Pancreas (tissue), 10 donors: ENCODE measurements around the gene IL4R. TPM values are rescaled to one million over a fixed set of nuclear protein-coding genes. Genes with fewer than 3 reads are reported as not detected.
"Not testable (repeated sequence)": the region's sequence is repeated elsewhere in the genome, so short reads cannot be mapped to it uniquely, and the experiment has no call there.

Source experiments
- ATAC-seq, 4 donors: fragments of 200-7000 bp; cut with Tn5 transposase; one replicate each; pipeline versions ENCODE4 v1.8.0 to v1.9.1; 2020; ENCODE audit warnings: mild to moderate bottlenecking in 4 of 4, moderate library complexity in 4 of 4
- DNase-seq, 6 donors: peaks; one replicate each; pipeline ENCODE4 v3.0.0-alpha.2; 2020
- FAIRE-seq: peaks from 2 replicates; lab custom pipeline; 2012; peaks lifted over from hg19 to GRCh38; lab: Jason Lieb, UNC
- H3K27ac ChIP-seq, 4 donors: fragments of 200-600 bp; sonication (generic); 1 replicate in 3 of 4; 2 replicates in 1 of 4; pipeline versions ENCODE4 v1.5.0 to v1.8.0; 2020
- H3K27me3 ChIP-seq, 4 donors: fragments of 200-600 bp; one replicate each; pipeline ENCODE4 v1.8.0; 2021
- H3K36me3 ChIP-seq, 3 donors: fragments of 200-600 bp; sonication (generic) in 1 of 3; one replicate each; pipeline versions ENCODE4 v1.5.0 to v1.8.0; 2020 to 2021
- H3K4me1 ChIP-seq, 3 donors: fragments of 200-600 bp; one replicate each; pipeline ENCODE4 v1.8.0; 2021
- H3K4me3 ChIP-seq, 4 donors: fragments of 200-600 bp; sonication (generic) in 2 of 4; one replicate each; pipeline versions ENCODE4 v1.5.0 to v1.8.0; 2020 to 2021
- H3K9me3 ChIP-seq, 4 donors: fragments of 200-600 bp; one replicate each; pipeline ENCODE4 v1.8.0; 2021
- WGBS, 2 donors: extraction: QIAGEN DNeasy Blood & Tissue Kit; methylation state at CpG; one replicate each; pipeline ENCODE4 v1.1.7; 2013; 5-methylcytosine and 5-hydroxymethylcytosine counted together
- intact Hi-C, 3 donors: fragments of 100-400 bp; cut with DNase I; formaldehyde crosslinking; loops; one replicate each; pipeline versions ENCODE4 v1.11.1 to v1.14.2; 2022
- polyA plus RNA-seq, 2 donors: library from polyadenylated mRNA; stranded (reverse); fragments of 200-250 nt; gene quantifications; one replicate each; pipeline ENCODE4 v1.2.3, GENCODE V29; 2013
- total RNA-seq, 6 donors: library from RNA; stranded (reverse); fragmentation: NEBNext Ultra II Directional in 4 of 6; extraction: Animal tissue kit (Norgen Biotek cat#: 25700) in 4 of 6; gene quantifications; one replicate each; pipeline versions ENCODE4 v1.2.1 to v1.2.4, GENCODE V29; 2021 to 2023
- TF ChIP-seq, protein P1 (sequence below), 4 donors: fragments of 200-600 bp; sonication (generic) in 3 of 4; IDR thresholded peaks; one replicate each; pipeline versions ENCODE4 v1.5.0 to v1.8.0; 2021; ENCODE audit warnings: antibody characterized with exemption in 4 of 4
- donor health status: healthy with polysubstance abuse.
- donor health status: DM: no; HTN: no; CAD: no; lungs with moderate emphysema.
- donor health status: DM: no; HTN: no; CAD: no.
- donor health status: control.
- donor health status: control.
- donor health status: Bipolar disorder and iron deficiency.
- donor health status: DM: yes; HTN: yes; CAD: no.
- donor health status: DM: no; HTN: no; CAD: no.
- donor health status: DM: no; HTN: no; CAD: no.
- donor health status: DM: yes; HTN: yes; CAD: no.

IL4R gene
- total and polyA plus RNA-seq, 8 donors: 16.0 to 58.7 (median 30.3) TPM

DNA sequence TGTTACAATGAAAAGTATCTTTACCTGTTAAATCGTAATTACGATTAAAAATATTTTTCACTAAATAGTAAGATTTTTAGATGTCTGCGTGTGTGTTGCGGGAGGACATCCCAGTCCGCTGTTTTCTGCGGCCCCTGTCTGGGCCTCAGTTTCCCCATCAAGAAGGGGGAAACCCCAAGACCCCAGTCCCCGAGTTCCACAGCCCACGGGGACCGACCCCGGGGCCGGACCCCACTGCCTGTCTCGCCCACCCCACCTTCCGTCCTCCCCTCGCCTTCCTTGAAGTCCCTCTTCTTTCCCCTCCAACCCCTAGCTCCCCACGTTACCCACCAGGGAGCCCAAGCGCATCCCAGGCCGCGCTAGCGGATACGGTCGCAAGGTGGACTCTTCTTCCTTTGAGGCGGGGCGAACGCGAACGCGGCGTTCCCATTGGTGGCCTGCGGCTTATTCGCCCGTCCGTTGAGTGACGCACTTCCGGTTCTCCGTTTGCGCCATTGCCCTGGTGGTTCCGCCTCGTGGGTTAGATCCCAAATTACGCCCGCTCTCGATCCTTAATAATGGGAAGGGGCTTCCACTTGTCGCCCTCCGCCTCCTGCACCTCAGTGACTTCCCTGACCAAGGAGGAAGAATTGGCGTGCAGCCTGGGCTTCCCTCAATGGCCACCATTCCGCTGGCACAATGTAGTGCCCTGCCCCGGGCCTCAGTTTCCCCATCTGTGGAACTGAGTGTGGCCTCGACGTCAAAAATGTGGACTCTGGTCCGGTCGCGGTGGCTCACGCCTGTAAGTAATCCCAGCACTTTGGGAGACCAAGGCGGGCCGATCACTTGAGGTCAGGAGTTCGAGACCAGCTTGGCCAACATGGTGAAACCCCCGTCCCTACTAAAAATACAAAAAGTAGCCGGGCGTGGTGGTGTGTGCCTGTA lies 45.1 kb upstream of the IL4R start, which contains the start of gene NSMCE1:
Gene NSMCE1, minus strand, starts transcription at position 397 of the 924 bp plus-strand sequence. CDS start 11,202 bp downstream, outside the sequence.
- peak within 1 kb of the TSS; percentile 54 to 81 (median 64) for H3K27ac ChIP-seq
- peak; percentile 99 to 100 (median 100) for ATAC-seq
- H3K9me3 ChIP-seq: no peaks in the 10 kb centered on the region
- H3K4me1 ChIP-seq: peaks cover 0 to 10% (median 5%) of the 10 kb centered on the region in 3 donors
- intact Hi-C loops: no loop called here
- FAIRE-seq: no peak
- H3K36me3 ChIP-seq: no peaks in the 10 kb centered on the region
- H3K27me3 ChIP-seq: no peaks in the 10 kb centered on the region
- H3K4me3 ChIP-seq: peak within 1 kb of the TSS; percentile 39 to 72 (median 66)
- TF ChIP-seq, protein P1, sequence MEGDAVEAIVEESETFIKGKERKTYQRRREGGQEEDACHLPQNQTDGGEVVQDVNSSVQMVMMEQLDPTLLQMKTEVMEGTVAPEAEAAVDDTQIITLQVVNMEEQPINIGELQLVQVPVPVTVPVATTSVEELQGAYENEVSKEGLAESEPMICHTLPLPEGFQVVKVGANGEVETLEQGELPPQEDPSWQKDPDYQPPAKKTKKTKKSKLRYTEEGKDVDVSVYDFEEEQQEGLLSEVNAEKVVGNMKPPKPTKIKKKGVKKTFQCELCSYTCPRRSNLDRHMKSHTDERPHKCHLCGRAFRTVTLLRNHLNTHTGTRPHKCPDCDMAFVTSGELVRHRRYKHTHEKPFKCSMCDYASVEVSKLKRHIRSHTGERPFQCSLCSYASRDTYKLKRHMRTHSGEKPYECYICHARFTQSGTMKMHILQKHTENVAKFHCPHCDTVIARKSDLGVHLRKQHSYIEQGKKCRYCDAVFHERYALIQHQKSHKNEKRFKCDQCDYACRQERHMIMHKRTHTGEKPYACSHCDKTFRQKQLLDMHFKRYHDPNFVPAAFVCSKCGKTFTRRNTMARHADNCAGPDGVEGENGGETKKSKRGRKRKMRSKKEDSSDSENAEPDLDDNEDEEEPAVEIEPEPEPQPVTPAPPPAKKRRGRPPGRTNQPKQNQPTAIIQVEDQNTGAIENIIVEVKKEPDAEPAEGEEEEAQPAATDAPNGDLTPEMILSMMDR (IDR thresholded peaks at IDR 0.05): no peak
- WGBS, 2 donors: 6 to 7% methylated on average over 58 of the region's 58 CpGs
- peak; percentile 96 to 98 (median 97) for DNase-seq

DNA sequence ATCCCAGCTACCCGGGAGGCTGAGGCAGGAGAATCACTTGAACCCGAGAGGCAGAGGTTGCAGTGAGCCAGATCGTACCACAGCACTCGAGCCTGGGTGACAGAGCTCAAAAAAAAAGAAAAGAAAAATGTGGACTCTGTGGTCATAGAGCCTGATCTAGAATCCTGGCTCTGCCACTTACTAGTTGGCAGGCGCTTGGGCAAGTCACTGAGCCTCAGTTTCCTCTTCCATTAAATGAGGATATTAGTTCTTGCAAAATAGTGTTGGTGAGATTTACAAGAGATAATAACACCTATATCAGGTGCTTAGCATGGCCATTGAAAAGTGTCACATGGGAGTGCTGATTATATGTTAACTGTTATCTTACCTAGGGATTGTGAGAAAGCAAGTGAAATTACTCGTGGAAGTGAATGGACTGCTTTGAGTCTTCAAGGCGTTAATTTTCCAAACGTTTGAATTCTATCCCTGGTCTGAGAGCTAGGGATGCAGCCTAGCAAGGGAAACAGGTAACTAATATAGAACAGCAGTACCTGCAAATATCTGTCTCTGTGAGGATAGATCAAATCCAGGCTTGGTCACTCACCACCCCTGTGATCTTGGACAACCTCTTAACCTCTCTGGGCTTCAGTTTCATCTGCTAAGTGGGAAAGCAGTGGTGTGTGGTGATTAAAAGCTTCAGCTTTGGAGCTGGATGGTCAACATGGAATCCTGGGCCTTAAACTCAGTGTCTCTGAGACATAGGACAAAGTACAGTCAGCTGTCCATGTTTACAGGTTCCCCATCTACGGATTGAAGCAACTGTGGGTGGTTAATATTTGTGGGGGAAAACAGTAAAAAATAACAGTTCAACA lies 44.2 kb upstream of the IL4R start:
- no peaks in the 10 kb centered on the region for H3K9me3 ChIP-seq
- peak overlapping the region; percentile 39 to 72 (median 66) for H3K4me3 ChIP-seq
- TF ChIP-seq, protein P1 (IDR thresholded peaks at IDR 0.05): no peak
- ATAC-seq (no peak), FAIRE-seq (no peak), DNase-seq (no peak)
- H3K27ac ChIP-seq: peak overlapping the region in 1 of 4 donors; percentile 81
- intact Hi-C loops: no loop called here
- 60 to 61% methylated on average over 9 of the region's 9 CpGs for WGBS, 2 donors
- H3K27me3 ChIP-seq: no peaks in the 10 kb centered on the region
- H3K36me3 ChIP-seq: no peaks in the 10 kb centered on the region
- H3K4me1 ChIP-seq: peaks cover 0 to 10% (median 5%) of the 10 kb centered on the region in 3 donors

DNA sequence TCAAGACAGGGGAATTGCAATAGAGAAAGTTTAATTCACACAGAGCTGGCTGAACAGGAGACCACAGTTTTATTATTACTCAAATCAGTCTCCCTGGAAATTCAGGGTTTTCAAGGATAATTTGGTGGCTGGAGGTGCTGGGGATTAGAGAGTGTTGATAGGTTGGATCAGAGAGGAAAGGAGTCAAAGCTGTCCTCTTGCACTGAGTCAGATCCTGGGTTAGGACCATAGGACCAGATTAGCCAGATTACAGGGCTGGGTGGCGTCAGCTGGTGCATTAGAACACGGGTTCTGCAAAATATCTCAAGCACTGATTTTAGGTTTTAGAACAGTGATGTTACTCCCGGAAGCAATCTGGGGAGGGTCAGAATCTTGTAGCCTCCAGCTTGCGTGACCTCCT lies 43.4 kb upstream of the IL4R start:
- H3K4me3 ChIP-seq: no peak overlapping the region
- H3K36me3 ChIP-seq: no peaks in the 10 kb centered on the region
- DNase-seq (no peak), FAIRE-seq (no peak), ATAC-seq (no peak)
- whole genome bisulfite sequencing, 2 donors: 91 to 97% methylated on average over 4 of the region's 4 CpGs
- no peaks in the 10 kb centered on the region for H3K9me3 ChIP-seq
- H3K4me1 ChIP-seq: peaks cover 0 to 10% (median 5%) of the 10 kb centered on the region in 3 donors
- no peaks in the 10 kb centered on the region for H3K27me3 ChIP-seq
- H3K27ac ChIP-seq: no peak overlapping the region
- TF ChIP-seq, protein P1 (IDR thresholded peaks at IDR 0.05): no peak
- intact Hi-C loops: no loop called here

DNA sequence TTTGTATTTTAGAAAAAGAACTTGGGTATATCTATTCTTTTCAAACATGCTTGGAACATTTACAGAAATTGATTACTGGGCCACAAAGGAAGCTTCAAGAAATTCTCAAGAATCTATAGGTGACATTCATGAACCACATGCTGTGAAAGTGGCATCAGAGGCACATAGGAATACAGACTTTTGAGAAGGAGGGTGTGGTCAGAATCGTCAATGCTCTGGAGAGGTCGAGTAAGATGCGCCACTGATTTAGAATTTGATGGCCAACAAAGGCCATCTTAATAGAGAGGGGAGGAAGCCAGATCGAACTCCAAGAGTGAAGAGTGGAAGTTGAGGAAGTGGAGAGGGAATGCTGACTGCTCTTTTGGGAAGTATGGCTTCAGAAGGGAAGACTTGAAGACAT lies 41.7 kb upstream of the IL4R start:
- WGBS, 2 donors: 87 to 89% methylated on average over 4 of the region's 4 CpGs
- no peak for FAIRE-seq
- TF ChIP-seq, protein P1 (IDR thresholded peaks at IDR 0.05): no peak

DNA sequence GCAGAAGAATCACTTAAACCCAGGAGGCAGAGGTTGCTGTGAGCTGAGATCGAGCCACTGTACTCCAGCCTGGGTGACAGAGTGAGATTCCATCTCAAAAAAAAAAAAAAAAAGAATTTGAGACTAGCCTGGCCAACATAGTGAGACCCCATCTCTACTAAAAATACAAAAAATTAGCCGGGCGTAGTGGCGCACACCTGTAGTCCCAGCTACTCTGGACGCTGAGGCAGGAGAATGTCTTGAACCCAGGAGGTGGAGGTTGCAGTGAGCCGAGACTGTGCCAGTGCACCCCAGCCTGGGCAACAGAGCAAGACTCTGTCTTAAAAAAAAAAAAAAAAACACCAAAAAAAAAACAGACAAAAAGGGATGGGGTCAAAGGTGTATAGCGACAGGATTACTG lies 41.1 kb upstream of the IL4R start:
- WGBS, 2 donors: 94 to 95% methylated on average over 7 of the region's 7 CpGs
- FAIRE-seq, ATAC-seq, DNase-seq, H3K4me3 ChIP-seq, H3K27me3 ChIP-seq, H3K9me3 ChIP-seq, intact Hi-C loops, H3K4me1 ChIP-seq, H3K36me3 ChIP-seq, H3K27ac ChIP-seq: not testable (repeated sequence)

More for the DNA sequence above, 41.7 kb upstream of the IL4R start:
- Histone ChIP-seq H3K36me3 (no peaks in the 10 kb centered on the region), H3K4me3 (no peak overlapping the region), H3K4me1 (peaks cover 0 to 10% (median 5%) of the 10 kb centered on the region in 3 donors), H3K9me3 (no peaks in the 10 kb centered on the region), H3K27ac (no peak overlapping the region), H3K27me3 (no peaks in the 10 kb centered on the region)
- DNase-seq: no peak
- intact Hi-C loops: no loop called here
- no peak for ATAC-seq
